Transverse colon (tissue), 4 donors: ENCODE data around the gene SPDYE3. TPM values are rescaled to one million over a fixed set of nuclear protein-coding genes. Genes with fewer than 3 reads are reported as not detected.
"Not testable (repeated sequence)": the region's sequence is repeated elsewhere in the genome, so short reads cannot be mapped to it uniquely, and the experiment has no call there.

Source experiments
- DNase-seq: peaks from one replicate; pipeline ENCODE4 v3.0.0-alpha.2; 2019
- H3K27ac ChIP-seq, 4 donors: fragments of 200-600 bp; sonication (generic); 2 replicates each; pipeline ENCODE4 v1.5.1; 2016 to 2018; ENCODE audit warnings: inconsistent platforms in 4 of 4
- H3K27me3 ChIP-seq: fragments of 200-600 bp; sonication (generic); 2 replicates; pipeline ENCODE4 v1.5.1; 2017; ENCODE audit warnings: inconsistent platforms
- H3K36me3 ChIP-seq, 4 donors: fragments of 200-600 bp; sonication (generic); 2 replicates each; pipeline ENCODE4 v1.5.1; 2017 to 2019; ENCODE audit warnings: inconsistent platforms in 4 of 4
- H3K4me1 ChIP-seq, 4 donors: fragments of 200-600 bp; sonication (generic); 2 replicates each; pipeline ENCODE4 v1.5.1; 2017 to 2020; ENCODE audit warnings: inconsistent platforms in 4 of 4
- H3K4me3 ChIP-seq, 4 donors: fragments of 200-600 bp; sonication (generic); 1 replicate in 1 of 4; 2 replicates in 3 of 4; pipeline versions ENCODE4 v1.5.1 to v1.6.1; 2017 to 2019; ENCODE audit warnings: inconsistent platforms in 4 of 4
- H3K9me3 ChIP-seq, 2 donors: fragments of 200-600 bp; sonication (generic); 2 replicates each; pipeline ENCODE4 v1.5.1; 2017 to 2019; ENCODE audit warnings: inconsistent platforms in 2 of 2
- EP300 ChIP-seq: sonication (generic); formaldehyde crosslinking; IDR thresholded peaks from one replicate; pipeline ENCODE4 v1.6.1; 2017; ENCODE audit warnings: antibody characterized with exemption, low read depth
- POLR2A ChIP-seq: fragments of 450-650 bp; IDR thresholded peaks from one replicate; pipeline ENCODE4 v1.6.1; 2016; ENCODE audit warnings: antibody characterized with exemption, mild to moderate bottlenecking, moderate library complexity
- POLR2AphosphoS5 ChIP-seq, 3 donors: sonication (generic); formaldehyde crosslinking; IDR thresholded peaks; one replicate each; pipeline ENCODE4 v1.6.1; 2016; ENCODE audit warnings: antibody characterized with exemption in 3 of 3
- WGBS, 2 donors: methylation state at CpG; one replicate each; pipeline ENCODE4 v1.1.5; 2018; ENCODE audit warnings: low coverage in 1 of 2; 5-methylcytosine and 5-hydroxymethylcytosine counted together
- in situ Hi-C, 4 donors: fragments of 200-750 bp; cut with MboI; loops; one replicate each; pipeline versions ENCODE4 v1.15.0 to v1.15.1; 2017; ENCODE audit warnings: low sequenced_read_pairs in 3 of 4, low pct_ligation_motif_present in 1 of 4, low pct_unique_long_range_greater_than_20kb in 1 of 4
- intact Hi-C: fragments of 100-400 bp; cut with DNase I; formaldehyde crosslinking; loops from one replicate; pipeline ENCODE4 v1.15.1; 2023; ENCODE audit warnings: low total_unique reads
- total RNA-seq, 4 donors: library from RNA; depleted of rRNA; stranded (reverse); fragments of >200 nt; gene quantifications; one replicate each; pipeline ENCODE4 v1.1.0, GENCODE V29; 2016
- TF ChIP-seq, protein P1 (sequence below), 5 experiments: fragments of 200-600 bp in 3 of 5; fragments of 450-650 bp in 2 of 5; sonication (generic) in 3 of 5; IDR thresholded peaks; 1 replicate in 2 of 5; 2 replicates in 3 of 5; pipeline ENCODE4 v1.5.1; 2016 to 2017; ENCODE audit warnings: antibody characterized with exemption in 5 of 5, inconsistent platforms in 3 of 5, mild to moderate bottlenecking in 2 of 5, moderate library complexity in 1 of 5

The SPDYE3 gene
- total RNA-seq, 4 donors from 2014 or later: not detected

- Histone ChIP-seq H3K27me3 (no peaks in the 10 kb centered on the region), H3K9me3 (no peaks in the 10 kb centered on the region), H3K4me3 (no peak overlapping the region), H3K27ac (no peak overlapping the region), H3K4me1 (peaks cover 4 to 22% (median 12%) of the 10 kb centered on the region in 4 donors), H3K36me3 (no peaks in the 10 kb centered on the region)
- 93% methylated on average over 6 of the region's 6 CpGs; no CpG with 5 or more reads in 1 of the 2 donors for whole genome bisulfite sequencing, 2 donors
- DNase-seq: no peak
- intact Hi-C loops: no loop called here
- no peak for TF ChIP-seq POLR2A
- TF ChIP-seq, protein P1, sequence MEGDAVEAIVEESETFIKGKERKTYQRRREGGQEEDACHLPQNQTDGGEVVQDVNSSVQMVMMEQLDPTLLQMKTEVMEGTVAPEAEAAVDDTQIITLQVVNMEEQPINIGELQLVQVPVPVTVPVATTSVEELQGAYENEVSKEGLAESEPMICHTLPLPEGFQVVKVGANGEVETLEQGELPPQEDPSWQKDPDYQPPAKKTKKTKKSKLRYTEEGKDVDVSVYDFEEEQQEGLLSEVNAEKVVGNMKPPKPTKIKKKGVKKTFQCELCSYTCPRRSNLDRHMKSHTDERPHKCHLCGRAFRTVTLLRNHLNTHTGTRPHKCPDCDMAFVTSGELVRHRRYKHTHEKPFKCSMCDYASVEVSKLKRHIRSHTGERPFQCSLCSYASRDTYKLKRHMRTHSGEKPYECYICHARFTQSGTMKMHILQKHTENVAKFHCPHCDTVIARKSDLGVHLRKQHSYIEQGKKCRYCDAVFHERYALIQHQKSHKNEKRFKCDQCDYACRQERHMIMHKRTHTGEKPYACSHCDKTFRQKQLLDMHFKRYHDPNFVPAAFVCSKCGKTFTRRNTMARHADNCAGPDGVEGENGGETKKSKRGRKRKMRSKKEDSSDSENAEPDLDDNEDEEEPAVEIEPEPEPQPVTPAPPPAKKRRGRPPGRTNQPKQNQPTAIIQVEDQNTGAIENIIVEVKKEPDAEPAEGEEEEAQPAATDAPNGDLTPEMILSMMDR (IDR thresholded peaks at IDR 0.05): no peak
- TF ChIP-seq POLR2AphosphoS5 (IDR thresholded peaks at IDR 0.05): no peak
- no peak for TF ChIP-seq EP300
- in situ Hi-C loops: no loop called here
Observed at GRCh38 chr7:100267648-100268047, 39.9 kb upstream of the SPDYE3 start.

DNA sequence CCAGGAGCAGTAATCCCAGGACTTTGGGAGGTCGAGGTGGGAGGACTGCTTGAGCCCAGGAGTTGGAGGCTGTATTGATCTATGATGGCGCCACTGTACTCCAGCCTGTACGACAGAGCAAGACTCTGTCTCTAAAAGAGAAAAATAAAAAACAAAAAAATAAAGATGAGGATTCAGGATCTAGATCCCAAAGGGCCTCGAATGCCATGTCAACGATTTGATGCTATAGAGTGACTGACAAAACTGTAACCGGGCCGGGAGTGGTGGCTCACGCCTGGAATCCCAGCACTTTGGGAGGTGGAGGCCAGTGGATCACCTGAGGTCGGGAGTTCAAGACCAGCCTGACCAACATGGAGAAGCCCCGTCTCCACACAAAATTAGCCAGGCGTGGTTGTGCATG is 38.6 kb upstream of the SPDYE3 start:
- H3K9me3 ChIP-seq, H3K27ac ChIP-seq, H3K4me3 ChIP-seq, H3K27me3 ChIP-seq, H3K36me3 ChIP-seq, in situ Hi-C loops, DNase-seq, intact Hi-C loops: not testable (repeated sequence)
- peaks cover 4 to 22% (median 12%) of the 10 kb centered on the region in 4 donors for H3K4me1 ChIP-seq
- WGBS, 2 donors: 94 to 100% methylated on average over 5 to 11 of the region's 11 CpGs

DNA sequence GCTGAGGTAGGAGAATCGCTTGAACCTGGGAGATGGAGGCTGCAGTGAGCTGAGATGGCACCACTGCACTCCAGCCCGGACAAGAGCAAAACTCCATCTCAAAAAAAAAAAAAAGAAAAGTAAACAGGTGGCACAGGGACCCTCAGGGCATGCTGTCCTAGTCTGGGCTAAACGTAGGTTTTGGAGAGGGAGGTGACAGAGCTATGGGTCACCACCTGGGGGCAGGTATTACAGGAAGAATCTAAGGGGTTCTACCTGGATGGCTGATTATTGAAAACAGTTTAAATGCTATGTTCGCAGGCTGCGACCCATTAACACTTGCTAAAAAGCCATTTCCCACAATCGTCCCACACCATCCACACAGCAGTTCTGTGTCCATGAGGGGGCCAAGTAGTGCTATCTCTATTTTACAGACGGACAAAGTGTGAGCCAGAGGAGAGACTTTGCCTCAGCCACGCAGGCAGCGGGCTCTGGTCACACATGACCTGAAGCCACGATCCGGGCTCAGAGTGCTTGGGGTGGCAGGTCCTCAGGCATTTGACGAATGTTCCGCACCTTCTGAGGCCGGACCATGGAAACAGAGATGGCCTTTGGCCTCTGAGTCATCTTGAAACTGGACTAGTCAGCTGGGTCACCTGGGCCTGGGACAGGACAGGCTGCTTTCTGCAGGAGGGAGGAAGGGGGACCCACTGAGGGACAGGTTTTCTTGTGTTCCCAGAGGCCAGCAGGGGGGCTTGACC is 38.0 kb upstream of the SPDYE3 start:
- H3K4me3 ChIP-seq, intact Hi-C loops, in situ Hi-C loops: not testable (repeated sequence)

DNA sequence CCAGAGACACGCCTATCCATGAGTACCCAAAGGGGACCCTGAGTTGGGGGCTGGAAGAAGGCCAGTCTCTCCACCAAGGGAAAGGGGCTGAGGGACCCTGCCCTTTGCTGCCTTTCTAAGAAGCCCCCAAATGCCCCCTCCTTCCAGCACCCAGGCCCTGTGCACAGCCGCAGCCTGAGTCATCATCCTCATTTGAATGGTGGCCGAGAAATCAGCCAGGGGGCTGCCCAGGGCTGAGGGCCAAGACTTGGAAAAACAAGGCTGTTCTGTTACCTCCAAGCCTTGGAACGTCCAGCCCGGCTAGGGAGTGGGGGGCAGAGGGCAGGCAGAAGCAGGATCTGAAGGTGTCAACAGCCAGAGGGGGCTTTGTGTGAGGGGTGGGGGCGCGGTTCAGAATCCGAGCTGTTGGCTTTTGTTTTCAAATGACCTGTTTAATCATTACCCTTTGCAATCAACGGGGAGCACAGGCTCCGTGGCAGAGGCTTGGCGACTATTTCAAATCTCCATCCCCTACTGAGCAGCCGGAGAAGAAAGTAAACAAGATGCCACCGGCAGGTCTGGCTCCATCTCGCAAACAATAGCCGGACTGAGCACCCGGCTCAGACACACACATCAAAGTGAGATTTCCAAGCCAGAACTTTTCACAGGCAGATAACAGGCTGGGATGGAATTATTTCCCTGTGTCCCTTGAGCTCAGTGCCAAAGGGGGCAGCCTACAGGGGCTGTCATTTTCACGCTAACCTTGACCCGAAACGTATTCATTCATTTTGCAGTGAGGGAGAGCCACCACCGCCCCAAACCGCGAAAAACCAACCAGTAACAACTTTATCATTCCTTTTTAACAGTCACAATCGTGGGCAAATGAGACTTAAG is 37.2 kb upstream of the SPDYE3 start:
- Histone ChIP-seq H3K4me1 (peaks cover 4 to 22% (median 12%) of the 10 kb centered on the region in 4 donors), H3K4me3 (peak overlapping the region in 2 of 4 donors; percentile 70 to 92), H3K27ac (peak overlapping the region in 2 of 4 donors; percentile 29 to 72)
- in situ Hi-C loops, DNase-seq, H3K9me3 ChIP-seq, intact Hi-C loops, H3K27me3 ChIP-seq, H3K36me3 ChIP-seq: not testable (repeated sequence)
- 28% methylated on average over 16 of the region's 23 CpGs; no CpG with 5 or more reads in 1 of the 2 donors for WGBS, 2 donors

More for the DNA sequence above, 38.0 kb upstream of the SPDYE3 start:
- peak; percentile 12 for DNase-seq
- H3K27me3 ChIP-seq, H3K36me3 ChIP-seq, H3K9me3 ChIP-seq: not testable (repeated sequence)
- Histone ChIP-seq H3K4me1 (peaks cover 4 to 22% (median 12%) of the 10 kb centered on the region in 4 donors), H3K27ac (peak overlapping the region in 1 of 4 donors; percentile 16)
- 90 to 100% methylated on average over 1 to 14 of the region's 14 CpGs for WGBS, 2 donors

GRCh38 chr7:100270941-100271593 is 36.4 kb upstream of the SPDYE3 start:
- in situ Hi-C loops, DNase-seq, H3K9me3 ChIP-seq, H3K27me3 ChIP-seq, H3K36me3 ChIP-seq, intact Hi-C loops: not testable (repeated sequence)
- H3K4me1 ChIP-seq: peaks cover 4 to 22% (median 12%) of the 10 kb centered on the region in 4 donors
- WGBS, 2 donors: 2 to 5% methylated on average over 10 to 23 of the region's 29 CpGs
- peak overlapping the region; percentile 29 to 92 (median 76) for H3K4me3 ChIP-seq
- H3K27ac ChIP-seq: peak overlapping the region in 3 of 4 donors; percentile 72 to 84 (median 76)
